SJCRH30 (cell line): Measurements from ENCODE around the gene MPZ. TPM values are rescaled to one million over a fixed set of nuclear protein-coding genes. Genes with fewer than 3 reads are reported as not detected.
A peak's percentile ranks its signal among the peaks of the same experiment; 100 is the strongest.

Source experiments
- DNase-seq, 2 experiments: peaks; one replicate each; pipeline ENCODE4 v3.0.0-alpha.2; 2015 to 2020
- H3K27ac ChIP-seq: fragments of 250-450 bp; sonication (Bioruptor Pico); 2 replicates; pipeline ENCODE4 v1.5.1; 2020; ENCODE audit warnings: mild to moderate bottlenecking, moderate library complexity
- H3K27me3 ChIP-seq: fragments of 250-450 bp; sonication (Bioruptor Pico); 2 replicates; pipeline ENCODE4 v1.5.1; 2020; ENCODE audit warnings: mild to moderate bottlenecking, moderate library complexity
- H3K36me3 ChIP-seq: fragments of 250-450 bp; sonication (Bioruptor Pico); 2 replicates; pipeline ENCODE4 v1.5.1; 2020; ENCODE audit warnings: mild to moderate bottlenecking, moderate library complexity
- H3K4me1 ChIP-seq: fragments of 250-450 bp; sonication (Bioruptor Pico); 2 replicates; pipeline ENCODE4 v1.5.1; 2020; ENCODE audit warnings: mild to moderate bottlenecking, moderate library complexity
- H3K4me3 ChIP-seq: fragments of 250-450 bp; sonication (Bioruptor Pico); 2 replicates; pipeline ENCODE4 v1.5.1; 2020; ENCODE audit warnings: mild to moderate bottlenecking, moderate library complexity
- H3K9me3 ChIP-seq: fragments of 250-450 bp; sonication (Bioruptor Pico); replicated peaks from 2 replicates; pipeline ENCODE4 v1.5.1; 2020; ENCODE audit warnings: mild to moderate bottlenecking, moderate library complexity
- total RNA-seq: library from RNA; depleted of rRNA; stranded (reverse); fragments of >200 nt; shearing (Covaris generic); gene quantifications from 2 replicates; pipeline ENCODE4 v1.2.3, GENCODE V29; 2014

Gene MPZ
- total RNA-seq, 1 experiment from 2014 or later: 0.71 TPM

- H3K36me3 ChIP-seq: no peaks in the 10 kb centered on the region
- no peak for DNase-seq
- H3K4me1 ChIP-seq: peaks cover 19% of the 10 kb centered on the region
- no peaks in the 10 kb centered on the region for H3K9me3 ChIP-seq
- no peak overlapping the region for H3K4me3 ChIP-seq
- no peak overlapping the region for H3K27ac ChIP-seq
- H3K27me3 ChIP-seq: no peaks in the 10 kb centered on the region
Measured at GRCh38 chr1:161311595-161312181, 1.9 kb upstream of the MPZ start.

- no peak overlapping the region for H3K4me3 ChIP-seq
- H3K9me3 ChIP-seq: no peaks in the 10 kb centered on the region
- no peak overlapping the region for H3K27ac ChIP-seq
- no peaks in the 10 kb centered on the region for H3K36me3 ChIP-seq
- peaks cover 14% of the 10 kb centered on the region; the same call in 1 of the 2 replicates for H3K4me1 ChIP-seq
- H3K27me3 ChIP-seq: no peaks in the 10 kb centered on the region
- peak in 1 of 2 experiments; percentile 16 for DNase-seq
Measured at GRCh38 chr1:161307892-161308638, 1.7 kb downstream of the MPZ start.

- no peaks in the 10 kb centered on the region for H3K27me3 ChIP-seq
- H3K9me3 ChIP-seq: no peaks in the 10 kb centered on the region
- no peak overlapping the region for H3K27ac ChIP-seq
- H3K4me3 ChIP-seq: peak overlapping the region; percentile 23; the same call in 1 of the 2 replicates
- H3K4me1 ChIP-seq: peaks cover 14% of the 10 kb centered on the region; the same call in 1 of the 2 replicates
- H3K36me3 ChIP-seq: no peaks in the 10 kb centered on the region
- peak; percentile 26 to 50 for DNase-seq
Measured at GRCh38 chr1:161307230-161307768, 2.5 kb downstream of the MPZ start.

GRCh38 chr1:161305867-161306519 is 3.8 kb downstream of the MPZ start:
- no peaks in the 10 kb centered on the region for H3K36me3 ChIP-seq
- no peaks in the 10 kb centered on the region for H3K27me3 ChIP-seq
- H3K4me3 ChIP-seq: no peak overlapping the region
- no peaks in the 10 kb centered on the region for H3K9me3 ChIP-seq
- peaks cover 14% of the 10 kb centered on the region; the same call in 1 of the 2 replicates for H3K4me1 ChIP-seq
- no peak for DNase-seq
- no peak overlapping the region for H3K27ac ChIP-seq

GRCh38 chr1:161304927-161305866 is 4.6 kb downstream of the MPZ start:
- H3K36me3 ChIP-seq: no peaks in the 10 kb centered on the region
- no peaks in the 10 kb centered on the region for H3K27me3 ChIP-seq
- no peak overlapping the region for H3K4me3 ChIP-seq
- no peak overlapping the region for H3K27ac ChIP-seq
- no peaks in the 10 kb centered on the region for H3K9me3 ChIP-seq
- H3K4me1 ChIP-seq: peaks cover 14% of the 10 kb centered on the region; the same call in 1 of the 2 replicates
- no peak for DNase-seq

GRCh38 chr1:161300478-161300877 is 9.3 kb downstream of the MPZ start:
- DNase-seq: no peak
- H3K36me3 ChIP-seq: no peaks in the 10 kb centered on the region
- H3K27me3 ChIP-seq: no peaks in the 10 kb centered on the region
- no peak overlapping the region for H3K4me3 ChIP-seq
- H3K4me1 ChIP-seq: no peaks in the 10 kb centered on the region
- no peaks in the 10 kb centered on the region for H3K9me3 ChIP-seq
- no peak overlapping the region for H3K27ac ChIP-seq

- no peak overlapping the region for H3K27ac ChIP-seq
Measured at GRCh38 chr1:161299347-161299746, 10.4 kb downstream of the MPZ start.

GRCh38 chr1:161298116-161298515 is 11.7 kb downstream of the MPZ start:
- no peak for DNase-seq
- no peaks in the 10 kb centered on the region for H3K36me3 ChIP-seq
- H3K27ac ChIP-seq: no peak overlapping the region
- no peaks in the 10 kb centered on the region for H3K27me3 ChIP-seq
- no peaks in the 10 kb centered on the region for H3K4me1 ChIP-seq
- H3K4me3 ChIP-seq: no peak overlapping the region
- no peaks in the 10 kb centered on the region for H3K9me3 ChIP-seq

More at GRCh38 chr1:161299347-161299746, 10.4 kb downstream of the MPZ start:
- Histone ChIP-seq H3K36me3 (no peaks in the 10 kb centered on the region), H3K4me1 (no peaks in the 10 kb centered on the region), H3K9me3 (no peaks in the 10 kb centered on the region), H3K4me3 (no peak overlapping the region), H3K27me3 (no peaks in the 10 kb centered on the region)
- no peak for DNase-seq

GRCh38 chr1:161297415-161297814 is 12.4 kb downstream of the MPZ start:
- Histone ChIP-seq H3K4me1 (no peaks in the 10 kb centered on the region), H3K4me3 (no peak overlapping the region), H3K9me3 (no peaks in the 10 kb centered on the region), H3K27me3 (no peaks in the 10 kb centered on the region), H3K36me3 (no peaks in the 10 kb centered on the region), H3K27ac (no peak overlapping the region)
- DNase-seq: no peak

- H3K4me1 ChIP-seq: no peaks in the 10 kb centered on the region
- H3K9me3 ChIP-seq: no peaks in the 10 kb centered on the region
- no peaks in the 10 kb centered on the region for H3K27me3 ChIP-seq
- H3K4me3 ChIP-seq: no peak overlapping the region
- DNase-seq: no peak
- no peak overlapping the region for H3K27ac ChIP-seq
- H3K36me3 ChIP-seq: no peaks in the 10 kb centered on the region
Measured at GRCh38 chr1:161290779-161291178, 19.0 kb downstream of the MPZ start.

GRCh38 chr1:161287482-161288054 is 22.2 kb downstream of the MPZ start:
- Histone ChIP-seq H3K36me3 (no peaks in the 10 kb centered on the region), H3K27me3 (no peaks in the 10 kb centered on the region), H3K9me3 (no peaks in the 10 kb centered on the region), H3K4me3 (no peak overlapping the region), H3K27ac (no peak overlapping the region), H3K4me1 (no peaks in the 10 kb centered on the region)
- no peak for DNase-seq

GRCh38 chr1:161285521-161285920 is 24.2 kb downstream of the MPZ start:
- Histone ChIP-seq H3K27me3 (no peaks in the 10 kb centered on the region), H3K9me3 (no peaks in the 10 kb centered on the region), H3K4me3 (no peak overlapping the region), H3K4me1 (no peaks in the 10 kb centered on the region), H3K36me3 (no peaks in the 10 kb centered on the region), H3K27ac (no peak overlapping the region)
- DNase-seq: no peak

GRCh38 chr1:161285113-161285512 is 24.7 kb downstream of the MPZ start:
- no peaks in the 10 kb centered on the region for H3K4me1 ChIP-seq
- H3K27me3 ChIP-seq: no peaks in the 10 kb centered on the region
- H3K36me3 ChIP-seq: no peaks in the 10 kb centered on the region
- no peak overlapping the region for H3K27ac ChIP-seq
- DNase-seq: no peak
- H3K9me3 ChIP-seq: no peaks in the 10 kb centered on the region
- H3K4me3 ChIP-seq: no peak overlapping the region

- Histone ChIP-seq H3K4me1 (no peaks in the 10 kb centered on the region), H3K36me3 (no peaks in the 10 kb centered on the region), H3K27ac (no peak overlapping the region), H3K27me3 (no peaks in the 10 kb centered on the region), H3K9me3 (no peaks in the 10 kb centered on the region), H3K4me3 (no peak overlapping the region)
- DNase-seq: no peak
Measured at GRCh38 chr1:161282991-161283390, 26.8 kb downstream of the MPZ start.
